ENCODE measurements around the gene HIRA. TPM values are rescaled to one million over a fixed set of nuclear protein-coding genes. Genes with fewer than 3 reads are reported as not detected.

HIRA gene
- total RNA-seq, 4 donors from 2014 or later, result 18.3 to 29.3 (median 20.3) TPM

DNA sequence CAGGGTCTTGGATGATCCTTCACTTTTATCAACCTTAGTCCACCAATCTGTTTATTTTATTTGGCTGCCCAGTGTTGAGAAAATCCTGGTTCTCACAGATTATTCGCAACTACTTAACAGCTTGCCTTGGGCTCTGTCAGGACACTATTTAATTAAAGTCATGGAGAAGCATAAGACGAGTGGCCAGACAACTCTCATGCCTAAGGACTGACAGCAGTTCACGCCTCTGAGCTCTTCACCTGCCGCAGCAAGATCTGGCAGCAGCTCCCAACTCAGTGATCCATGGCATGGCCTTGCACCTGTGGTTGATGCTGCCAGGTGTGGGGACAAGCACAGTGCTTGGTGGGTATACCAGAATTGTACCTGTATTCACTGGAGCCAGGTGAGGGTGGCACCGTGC, 37.8 kb downstream of the HIRA start:
- 64 to 87% methylated on average over 2 to 5 of the region's 5 CpGs for WGBS, 2 donors (ENCODE audit: low coverage in 1 of 2)
- Histone ChIP-seq H3K4me1 (no peaks in the 10 kb centered on the region), H3K36me3 (peaks cover 0 to 68% (median 18%) of the 10 kb centered on the region in 4 donors), H3K9me3 (no peaks in the 10 kb centered on the region), H3K27me3 (no peaks in the 10 kb centered on the region), H3K27ac (no peak overlapping the region), H3K4me3 (no peak overlapping the region)
- in situ Hi-C loops (cut with MboI; ENCODE audit: low pct_ligation_motif_present in 1 of 4, low pct_unique_long_range_greater_than_20kb in 1 of 4, low sequenced_read_pairs in 3 of 4), result no loop called here
- no peak for TF ChIP-seq POLR2A (IDR thresholded peaks at IDR 0.05)
- no peak for TF ChIP-seq POLR2AphosphoS5 (IDR thresholded peaks at IDR 0.05)
- TF ChIP-seq EP300 (IDR thresholded peaks at IDR 0.05; ENCODE audit: low read depth), result no peak
- TF ChIP-seq, protein P1, sequence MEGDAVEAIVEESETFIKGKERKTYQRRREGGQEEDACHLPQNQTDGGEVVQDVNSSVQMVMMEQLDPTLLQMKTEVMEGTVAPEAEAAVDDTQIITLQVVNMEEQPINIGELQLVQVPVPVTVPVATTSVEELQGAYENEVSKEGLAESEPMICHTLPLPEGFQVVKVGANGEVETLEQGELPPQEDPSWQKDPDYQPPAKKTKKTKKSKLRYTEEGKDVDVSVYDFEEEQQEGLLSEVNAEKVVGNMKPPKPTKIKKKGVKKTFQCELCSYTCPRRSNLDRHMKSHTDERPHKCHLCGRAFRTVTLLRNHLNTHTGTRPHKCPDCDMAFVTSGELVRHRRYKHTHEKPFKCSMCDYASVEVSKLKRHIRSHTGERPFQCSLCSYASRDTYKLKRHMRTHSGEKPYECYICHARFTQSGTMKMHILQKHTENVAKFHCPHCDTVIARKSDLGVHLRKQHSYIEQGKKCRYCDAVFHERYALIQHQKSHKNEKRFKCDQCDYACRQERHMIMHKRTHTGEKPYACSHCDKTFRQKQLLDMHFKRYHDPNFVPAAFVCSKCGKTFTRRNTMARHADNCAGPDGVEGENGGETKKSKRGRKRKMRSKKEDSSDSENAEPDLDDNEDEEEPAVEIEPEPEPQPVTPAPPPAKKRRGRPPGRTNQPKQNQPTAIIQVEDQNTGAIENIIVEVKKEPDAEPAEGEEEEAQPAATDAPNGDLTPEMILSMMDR (IDR thresholded peaks at IDR 0.05), result no peak
- DNase-seq, result no peak
- intact Hi-C loops (cut with DNase I; ENCODE audit: low total_unique reads), result no loop called here

- H3K27me3 ChIP-seq, result no peaks in the 10 kb centered on the region
- in situ Hi-C loops (cut with MboI; ENCODE audit: low pct_ligation_motif_present in 1 of 4, low pct_unique_long_range_greater_than_20kb in 1 of 4, low sequenced_read_pairs in 3 of 4), result no loop called here
- H3K9me3 ChIP-seq, result no peaks in the 10 kb centered on the region
- H3K27ac ChIP-seq, result no peak overlapping the region
- H3K4me1 ChIP-seq, result no peaks in the 10 kb centered on the region
- peaks cover 0 to 85% (median 35%) of the 10 kb centered on the region in 4 donors for H3K36me3 ChIP-seq
- intact Hi-C loops (cut with DNase I; ENCODE audit: low total_unique reads), result no loop called here
- no peak for DNase-seq
- WGBS, 2 donors (ENCODE audit: low coverage in 1 of 2), result 89 to 100% methylated on average over 1 to 7 of the region's 7 CpGs
- no peak overlapping the region for H3K4me3 ChIP-seq
- TF ChIP-seq POLR2A (IDR thresholded peaks at IDR 0.05) (no peak), POLR2AphosphoS5 (IDR thresholded peaks at IDR 0.05) (no peak), EP300 (IDR thresholded peaks at IDR 0.05; ENCODE audit: low read depth) (no peak)
- TF ChIP-seq, protein P1 (IDR thresholded peaks at IDR 0.05), result no peak
Observed at GRCh38 chr22:19387575-19387974, 44.0 kb downstream of the HIRA start.

DNA sequence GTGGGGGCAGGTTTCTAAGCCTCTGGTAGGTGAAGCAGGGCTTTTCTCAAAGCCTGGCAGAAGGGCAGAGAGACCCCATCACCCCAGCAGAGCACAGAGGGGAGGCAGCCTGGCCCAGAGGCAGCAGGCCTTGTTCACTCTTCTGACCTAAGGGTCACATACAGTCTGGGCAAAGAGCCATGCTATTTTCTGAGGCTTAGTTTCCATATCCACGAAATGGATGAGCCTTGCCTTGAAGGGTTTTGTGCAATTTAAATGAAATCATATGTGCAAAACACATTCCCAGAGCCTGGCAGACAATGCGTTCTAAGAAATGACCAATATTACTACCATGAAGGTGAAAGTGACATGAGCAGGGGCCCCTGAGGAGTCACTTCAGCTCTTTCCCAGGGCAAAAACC, 44.5 kb downstream of the HIRA start:
- Histone ChIP-seq H3K36me3 (peaks cover 0 to 85% (median 36%) of the 10 kb centered on the region in 4 donors), H3K27me3 (no peaks in the 10 kb centered on the region), H3K4me3 (no peak overlapping the region), H3K27ac (no peak overlapping the region), H3K9me3 (no peaks in the 10 kb centered on the region), H3K4me1 (no peaks in the 10 kb centered on the region)
- no peak for DNase-seq
- in situ Hi-C loops (cut with MboI; ENCODE audit: low pct_ligation_motif_present in 1 of 4, low pct_unique_long_range_greater_than_20kb in 1 of 4, low sequenced_read_pairs in 3 of 4) (no loop called here), intact Hi-C loops (cut with DNase I; ENCODE audit: low total_unique reads) (no loop called here)
- TF ChIP-seq EP300 (IDR thresholded peaks at IDR 0.05; ENCODE audit: low read depth) (no peak), POLR2AphosphoS5 (IDR thresholded peaks at IDR 0.05) (no peak), POLR2A (IDR thresholded peaks at IDR 0.05) (no peak)
- TF ChIP-seq, protein P1 (IDR thresholded peaks at IDR 0.05), result no peak
- WGBS, 2 donors (ENCODE audit: low coverage in 1 of 2), result 76% methylated on average over 2 of the region's 2 CpGs; no CpG with 5 or more reads in 1 of the 2 donors

GRCh38 chr22:19386248-19386647, 45.3 kb downstream of the HIRA start:
- DNase-seq, result no peak
- H3K36me3 ChIP-seq, result peaks cover 0 to 84% (median 36%) of the 10 kb centered on the region in 4 donors
- intact Hi-C loops (cut with DNase I; ENCODE audit: low total_unique reads), result no loop called here

More at GRCh38 chr22:19386248-19386647, 45.3 kb downstream of the HIRA start:
- H3K27me3 ChIP-seq, result no peaks in the 10 kb centered on the region
- no peak overlapping the region for H3K27ac ChIP-seq
- no peak overlapping the region for H3K4me3 ChIP-seq
- TF ChIP-seq, protein P1 (IDR thresholded peaks at IDR 0.05), result no peak
- TF ChIP-seq POLR2AphosphoS5 (IDR thresholded peaks at IDR 0.05) (no peak), EP300 (IDR thresholded peaks at IDR 0.05; ENCODE audit: low read depth) (no peak), POLR2A (IDR thresholded peaks at IDR 0.05) (no peak)
- in situ Hi-C loops (cut with MboI; ENCODE audit: low pct_ligation_motif_present in 1 of 4, low pct_unique_long_range_greater_than_20kb in 1 of 4, low sequenced_read_pairs in 3 of 4), result no loop called here
- no peaks in the 10 kb centered on the region for H3K4me1 ChIP-seq
- H3K9me3 ChIP-seq, result no peaks in the 10 kb centered on the region
- 100% methylated on average over 2 of the region's 2 CpGs; no CpG with 5 or more reads in 1 of the 2 donors for WGBS, 2 donors (ENCODE audit: low coverage in 1 of 2)

Data from transverse colon (tissue), 4 donors.